ENCODE results near the gene NEMP1. TPM values are rescaled to one million over a fixed set of nuclear protein-coding genes. Genes with fewer than 3 reads are reported as not detected.
A peak's percentile ranks its signal among the peaks of the same experiment; 100 is the strongest.

The NEMP1 gene
- total RNA-seq, 2 experiments from 2014 or later = 76.1 to 80.6 TPM

GRCh38 chr12:57105011-57105753, 26.6 kb upstream of the NEMP1 start:
- ATAC-seq (no peak), DNase-seq (no peak)
- CTCF ChIA-PET = interaction anchor here (0.8 to 9.8 kb wide), 6 partner anchors 12 to 109 kb away, joined by 3 to 167 read pairs (median 5); partner anchors contain the start of gene NAB2
- no peak for TF ChIP-seq CTCF (IDR thresholded peaks at IDR 0.05)
- Mint-ChIP-seq H3K4me3 (no peak overlapping the region), H3K36me3 (ENCODE audit: low read depth) (peaks cover 77% of the 10 kb centered on the region), H3K4me1 (ENCODE audit: low read depth) (peaks cover 75% of the 10 kb centered on the region), H3K27me3 (no peaks in the 10 kb centered on the region), H3K9me3 (no peaks in the 10 kb centered on the region), H3K27ac (peak overlapping the region; percentile 73)
- POLR2A ChIA-PET = interaction anchor here (17.5 kb wide), 1 partner anchor 10 kb away, joined by 417 read pairs; the partner anchor contains the start of gene NAB2
- intact Hi-C loops (cut with micrococcal nuclease) = no loop called here

- Mint-ChIP-seq H3K27me3 (no peaks in the 10 kb centered on the region), H3K9me3 (no peaks in the 10 kb centered on the region), H3K4me1 (ENCODE audit: low read depth) (peaks cover 68% of the 10 kb centered on the region), H3K36me3 (ENCODE audit: low read depth) (peaks cover 76% of the 10 kb centered on the region), H3K4me3 (no peak overlapping the region), H3K27ac (peak overlapping the region; percentile 73)
- DNase-seq = no peak
- ATAC-seq = no peak
- ChIA-PET POLR2A (interaction anchor here (0.7 to 18.7 kb wide), 5 partner anchors 1 to 77 kb away, joined by 3 to 417 read pairs (median 7); partner anchors contain the start of genes NAB2, NEMP1 and STAT6), CTCF (interaction anchor here (0.8 to 9.8 kb wide), 6 partner anchors 8 to 110 kb away, joined by 3 to 167 read pairs (median 4); partner anchors contain the start of gene NAB2)
- intact Hi-C loops (cut with micrococcal nuclease) = no loop called here
- no peak for TF ChIP-seq CTCF (IDR thresholded peaks at IDR 0.05)
Measured at GRCh38 chr12:57104292-57104910, 25.8 kb upstream of the NEMP1 start.

DNA sequence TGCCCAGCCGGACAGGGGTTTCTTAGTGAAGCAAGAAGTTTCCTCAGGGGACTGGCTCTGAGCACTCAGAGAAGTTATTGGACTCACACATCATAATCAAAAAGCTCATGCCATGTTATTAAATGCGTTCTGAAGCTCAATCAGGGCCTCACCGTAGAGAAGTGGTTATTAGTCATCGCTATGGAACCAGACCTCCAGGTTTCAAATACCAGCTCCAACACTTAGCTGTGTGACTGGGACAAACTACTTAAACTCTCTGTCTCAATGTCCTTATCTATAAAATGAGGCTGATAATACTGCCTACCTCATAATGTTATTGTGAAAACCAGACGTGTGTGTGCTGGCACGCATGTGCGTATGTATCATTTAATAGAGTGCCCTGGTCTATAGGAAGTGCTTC, 25.3 kb upstream of the NEMP1 start:
- DNase-seq = no peak
- ChIA-PET CTCF (interaction anchor here (1.0 to 9.8 kb wide), 4 partner anchors 9 to 34 kb away, joined by 3 to 167 read pairs (median 5); partner anchors contain the start of gene NAB2), POLR2A (interaction anchor here (1.7 to 18.7 kb wide), 4 partner anchors 1 to 38 kb away, joined by 3 to 417 read pairs (median 212); partner anchors contain the start of genes NAB2, NEMP1 and STAT6)
- no peaks in the 10 kb centered on the region for H3K27me3 Mint-ChIP-seq
- TF ChIP-seq CTCF (IDR thresholded peaks at IDR 0.05) = no peak
- peaks cover 67% of the 10 kb centered on the region for H3K4me1 Mint-ChIP-seq (ENCODE audit: low read depth)
- H3K9me3 Mint-ChIP-seq = no peaks in the 10 kb centered on the region
- ATAC-seq = peak; percentile 26
- intact Hi-C loops (cut with micrococcal nuclease) = no loop called here
- H3K27ac Mint-ChIP-seq = peak overlapping the region; percentile 73
- H3K4me3 Mint-ChIP-seq = no peak overlapping the region
- peaks cover 80% of the 10 kb centered on the region for H3K36me3 Mint-ChIP-seq (ENCODE audit: low read depth)

DNA sequence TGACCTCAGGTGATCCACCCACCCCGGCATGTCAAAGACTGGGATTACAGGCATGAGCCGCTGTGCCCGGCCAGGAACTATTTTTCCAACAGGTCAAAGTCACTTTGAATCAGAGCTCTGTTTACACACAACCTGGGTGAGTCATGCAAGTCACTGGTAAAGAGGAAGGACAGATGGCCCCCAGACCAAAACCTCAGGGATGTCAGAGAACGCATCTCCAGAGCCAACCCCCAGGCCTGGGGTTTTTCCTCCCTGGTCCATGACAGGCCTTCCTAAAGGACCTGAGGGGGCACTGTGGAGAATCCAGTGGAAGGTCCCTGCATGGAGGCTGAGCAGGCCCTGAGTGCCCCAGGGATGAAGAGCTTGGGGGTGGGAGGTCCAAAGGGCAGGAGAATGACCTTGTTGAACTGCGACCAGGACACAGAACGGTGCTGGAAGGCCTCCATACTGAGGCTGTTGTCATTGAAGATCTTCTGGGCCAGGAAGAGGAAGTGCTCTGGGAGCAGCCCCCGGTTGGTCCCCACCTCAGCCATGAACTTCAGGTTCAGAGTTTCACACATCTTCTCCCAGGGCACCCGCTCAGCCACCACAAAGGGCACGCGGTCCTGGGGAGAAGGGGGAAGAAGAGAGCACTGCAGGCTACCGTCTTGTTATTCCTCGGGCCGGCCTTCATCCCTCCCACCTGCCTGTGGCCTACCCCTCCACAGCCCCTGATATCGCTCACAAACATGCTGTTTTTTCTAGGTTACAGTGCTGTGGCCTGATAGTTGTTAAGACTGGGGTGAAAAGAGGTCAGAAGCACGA, 23.5 kb upstream of the NEMP1 start:
- Mint-ChIP-seq H3K27ac (peak overlapping the region; percentile 86), H3K9me3 (no peaks in the 10 kb centered on the region), H3K36me3 (ENCODE audit: low read depth) (peaks cover 69% of the 10 kb centered on the region), H3K27me3 (no peaks in the 10 kb centered on the region), H3K4me1 (ENCODE audit: low read depth) (peaks cover 61% of the 10 kb centered on the region), H3K4me3 (no peak overlapping the region)
- ChIA-PET POLR2A (interaction anchor here (0.6 to 18.7 kb wide), 3 partner anchors 3 to 23 kb away, joined by 4 to 417 read pairs (median 417); partner anchors contain the start of genes NAB2, NEMP1 and STAT6), CTCF (interaction anchor here (1.1 to 3.8 kb wide), 2 partner anchors 12 to 81 kb away, joined by 3 to 14 read pairs; no protein-coding TSS in a partner anchor)
- no peak for TF ChIP-seq CTCF (IDR thresholded peaks at IDR 0.05)
- peak; percentile 31 for ATAC-seq
- intact Hi-C loops (cut with micrococcal nuclease) = no loop called here
- DNase-seq = no peak
